Measurements from ENCODE around the gene MARVELD2.

Gene MARVELD2

GRCh38 chr5:69404659-69405330 is 10.1 kb upstream of the MARVELD2 start (continued):
- TF ChIP-seq, protein P1, sequence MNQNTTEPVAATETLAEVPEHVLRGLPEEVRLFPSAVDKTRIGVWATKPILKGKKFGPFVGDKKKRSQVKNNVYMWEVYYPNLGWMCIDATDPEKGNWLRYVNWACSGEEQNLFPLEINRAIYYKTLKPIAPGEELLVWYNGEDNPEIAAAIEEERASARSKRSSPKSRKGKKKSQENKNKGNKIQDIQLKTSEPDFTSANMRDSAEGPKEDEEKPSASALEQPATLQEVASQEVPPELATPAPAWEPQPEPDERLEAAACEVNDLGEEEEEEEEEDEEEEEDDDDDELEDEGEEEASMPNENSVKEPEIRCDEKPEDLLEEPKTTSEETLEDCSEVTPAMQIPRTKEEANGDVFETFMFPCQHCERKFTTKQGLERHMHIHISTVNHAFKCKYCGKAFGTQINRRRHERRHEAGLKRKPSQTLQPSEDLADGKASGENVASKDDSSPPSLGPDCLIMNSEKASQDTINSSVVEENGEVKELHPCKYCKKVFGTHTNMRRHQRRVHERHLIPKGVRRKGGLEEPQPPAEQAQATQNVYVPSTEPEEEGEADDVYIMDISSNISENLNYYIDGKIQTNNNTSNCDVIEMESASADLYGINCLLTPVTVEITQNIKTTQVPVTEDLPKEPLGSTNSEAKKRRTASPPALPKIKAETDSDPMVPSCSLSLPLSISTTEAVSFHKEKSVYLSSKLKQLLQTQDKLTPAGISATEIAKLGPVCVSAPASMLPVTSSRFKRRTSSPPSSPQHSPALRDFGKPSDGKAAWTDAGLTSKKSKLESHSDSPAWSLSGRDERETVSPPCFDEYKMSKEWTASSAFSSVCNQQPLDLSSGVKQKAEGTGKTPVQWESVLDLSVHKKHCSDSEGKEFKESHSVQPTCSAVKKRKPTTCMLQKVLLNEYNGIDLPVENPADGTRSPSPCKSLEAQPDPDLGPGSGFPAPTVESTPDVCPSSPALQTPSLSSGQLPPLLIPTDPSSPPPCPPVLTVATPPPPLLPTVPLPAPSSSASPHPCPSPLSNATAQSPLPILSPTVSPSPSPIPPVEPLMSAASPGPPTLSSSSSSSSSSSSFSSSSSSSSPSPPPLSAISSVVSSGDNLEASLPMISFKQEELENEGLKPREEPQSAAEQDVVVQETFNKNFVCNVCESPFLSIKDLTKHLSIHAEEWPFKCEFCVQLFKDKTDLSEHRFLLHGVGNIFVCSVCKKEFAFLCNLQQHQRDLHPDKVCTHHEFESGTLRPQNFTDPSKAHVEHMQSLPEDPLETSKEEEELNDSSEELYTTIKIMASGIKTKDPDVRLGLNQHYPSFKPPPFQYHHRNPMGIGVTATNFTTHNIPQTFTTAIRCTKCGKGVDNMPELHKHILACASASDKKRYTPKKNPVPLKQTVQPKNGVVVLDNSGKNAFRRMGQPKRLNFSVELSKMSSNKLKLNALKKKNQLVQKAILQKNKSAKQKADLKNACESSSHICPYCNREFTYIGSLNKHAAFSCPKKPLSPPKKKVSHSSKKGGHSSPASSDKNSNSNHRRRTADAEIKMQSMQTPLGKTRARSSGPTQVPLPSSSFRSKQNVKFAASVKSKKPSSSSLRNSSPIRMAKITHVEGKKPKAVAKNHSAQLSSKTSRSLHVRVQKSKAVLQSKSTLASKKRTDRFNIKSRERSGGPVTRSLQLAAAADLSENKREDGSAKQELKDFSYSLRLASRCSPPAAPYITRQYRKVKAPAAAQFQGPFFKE (tag by site-specific recombination; IDR thresholded peaks at IDR 0.05; ENCODE audit: borderline replicate concordance) = no peak
- TF ChIP-seq ZNF514 (tag by site-specific recombination; IDR thresholded peaks at IDR 0.05) (no peak), ZIC2 (tag by site-specific recombination; IDR thresholded peaks at IDR 0.05) (no peak), ZNF133 (tag by site-specific recombination; IDR thresholded peaks at IDR 0.05) (no peak), ZNF292 (tag by site-specific recombination; IDR thresholded peaks at IDR 0.05; ENCODE audit: borderline replicate concordance, low read depth) (no peak), ZBTB49 (tag by site-specific recombination; IDR thresholded peaks at IDR 0.05; ENCODE audit: low read depth) (no peak), ZNF335 (tag by site-specific recombination; conservative IDR thresholded peaks at IDR 0.05) (no peak), GFI1B (tag by site-specific recombination; IDR thresholded peaks at IDR 0.05) (no peak), ZSCAN30 (tag by site-specific recombination; IDR thresholded peaks at IDR 0.05) (no peak), ZNF114 (tag by site-specific recombination; IDR thresholded peaks at IDR 0.05) (no peak), ZNF394 (tag by site-specific recombination; IDR thresholded peaks at IDR 0.05; ENCODE audit: borderline replicate concordance) (no peak), SCRT1 (tag by site-specific recombination; IDR thresholded peaks at IDR 0.05; ENCODE audit: borderline replicate concordance) (0 out of 2 replicates have a peak, but pooled peaks have one; percentile 63), ZNF473 (tag by site-specific recombination; IDR thresholded peaks at IDR 0.05) (no peak), SCRT2 (tag by site-specific recombination; IDR thresholded peaks at IDR 0.05) (peak; percentile 34; the same call in 1 of the 2 replicates), PRDM1 (tag by site-specific recombination; IDR thresholded peaks at IDR 0.05) (no peak), ZNF529 (tag by site-specific recombination; IDR thresholded peaks at IDR 0.05; ENCODE audit: insufficient replicate concordance) (no peak), ZNF558 (tag by site-specific recombination; IDR thresholded peaks at IDR 0.05) (no peak), WT1 (tag by site-specific recombination; IDR thresholded peaks at IDR 0.05) (no peak), ZNF140 (tag by site-specific recombination; IDR thresholded peaks at IDR 0.05) (no peak)
- TF ChIP-seq, protein P2, sequence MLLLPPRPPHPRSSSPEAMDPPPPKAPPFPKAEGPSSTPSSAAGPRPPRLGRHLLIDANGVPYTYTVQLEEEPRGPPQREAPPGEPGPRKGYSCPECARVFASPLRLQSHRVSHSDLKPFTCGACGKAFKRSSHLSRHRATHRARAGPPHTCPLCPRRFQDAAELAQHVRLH (tag by site-specific recombination; IDR thresholded peaks at IDR 0.05) = no peak
- TF ChIP-seq, protein P3, sequence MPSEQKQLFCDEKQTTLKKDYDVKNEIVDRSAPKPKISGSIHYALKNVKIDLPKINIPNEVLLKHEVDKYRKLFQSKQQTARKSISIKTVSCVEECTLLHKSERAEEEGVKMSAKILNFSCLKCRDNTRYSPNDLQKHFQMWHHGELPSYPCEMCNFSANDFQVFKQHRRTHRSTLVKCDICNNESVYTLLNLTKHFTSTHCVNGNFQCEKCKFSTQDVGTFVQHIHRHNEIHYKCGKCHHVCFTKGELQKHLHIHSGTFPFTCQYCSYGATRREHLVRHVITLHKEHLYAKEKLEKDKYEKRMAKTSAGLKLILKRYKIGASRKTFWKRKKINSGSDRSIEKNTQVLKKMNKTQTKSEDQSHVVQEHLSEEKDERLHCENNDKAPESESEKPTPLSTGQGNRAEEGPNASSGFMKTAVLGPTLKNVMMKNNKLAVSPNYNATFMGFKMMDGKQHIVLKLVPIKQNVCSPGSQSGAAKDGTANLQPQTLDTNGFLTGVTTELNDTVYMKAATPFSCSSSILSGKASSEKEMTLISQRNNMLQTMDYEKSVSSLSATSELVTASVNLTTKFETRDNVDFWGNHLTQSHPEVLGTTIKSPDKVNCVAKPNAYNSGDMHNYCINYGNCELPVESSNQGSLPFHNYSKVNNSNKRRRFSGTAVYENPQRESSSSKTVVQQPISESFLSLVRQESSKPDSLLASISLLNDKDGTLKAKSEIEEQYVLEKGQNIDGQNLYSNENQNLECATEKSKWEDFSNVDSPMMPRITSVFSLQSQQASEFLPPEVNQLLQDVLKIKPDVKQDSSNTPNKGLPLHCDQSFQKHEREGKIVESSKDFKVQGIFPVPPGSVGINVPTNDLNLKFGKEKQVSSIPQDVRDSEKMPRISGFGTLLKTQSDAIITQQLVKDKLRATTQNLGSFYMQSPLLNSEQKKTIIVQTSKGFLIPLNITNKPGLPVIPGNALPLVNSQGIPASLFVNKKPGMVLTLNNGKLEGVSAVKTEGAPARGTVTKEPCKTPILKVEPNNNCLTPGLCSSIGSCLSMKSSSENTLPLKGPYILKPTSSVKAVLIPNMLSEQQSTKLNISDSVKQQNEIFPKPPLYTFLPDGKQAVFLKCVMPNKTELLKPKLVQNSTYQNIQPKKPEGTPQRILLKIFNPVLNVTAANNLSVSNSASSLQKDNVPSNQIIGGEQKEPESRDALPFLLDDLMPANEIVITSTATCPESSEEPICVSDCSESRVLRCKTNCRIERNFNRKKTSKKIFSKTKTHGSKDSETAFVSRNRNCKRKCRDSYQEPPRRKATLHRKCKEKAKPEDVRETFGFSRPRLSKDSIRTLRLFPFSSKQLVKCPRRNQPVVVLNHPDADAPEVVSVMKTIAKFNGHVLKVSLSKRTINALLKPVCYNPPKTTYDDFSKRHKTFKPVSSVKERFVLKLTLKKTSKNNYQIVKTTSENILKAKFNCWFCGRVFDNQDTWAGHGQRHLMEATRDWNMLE (tag by site-specific recombination; conservative IDR thresholded peaks at IDR 0.05; ENCODE audit: low read depth) = no peak
- TF ChIP-seq, protein P4, sequence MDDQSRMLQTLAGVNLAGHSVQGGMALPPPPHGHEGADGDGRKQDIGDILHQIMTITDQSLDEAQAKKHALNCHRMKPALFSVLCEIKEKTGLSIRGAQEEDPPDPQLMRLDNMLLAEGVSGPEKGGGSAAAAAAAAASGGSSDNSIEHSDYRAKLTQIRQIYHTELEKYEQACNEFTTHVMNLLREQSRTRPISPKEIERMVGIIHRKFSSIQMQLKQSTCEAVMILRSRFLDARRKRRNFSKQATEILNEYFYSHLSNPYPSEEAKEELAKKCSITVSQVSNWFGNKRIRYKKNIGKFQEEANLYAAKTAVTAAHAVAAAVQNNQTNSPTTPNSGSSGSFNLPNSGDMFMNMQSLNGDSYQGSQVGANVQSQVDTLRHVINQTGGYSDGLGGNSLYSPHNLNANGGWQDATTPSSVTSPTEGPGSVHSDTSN (CRISPR knock-in tag; IDR thresholded peaks at IDR 0.05) = no peak
- TF ChIP-seq, protein P5, sequence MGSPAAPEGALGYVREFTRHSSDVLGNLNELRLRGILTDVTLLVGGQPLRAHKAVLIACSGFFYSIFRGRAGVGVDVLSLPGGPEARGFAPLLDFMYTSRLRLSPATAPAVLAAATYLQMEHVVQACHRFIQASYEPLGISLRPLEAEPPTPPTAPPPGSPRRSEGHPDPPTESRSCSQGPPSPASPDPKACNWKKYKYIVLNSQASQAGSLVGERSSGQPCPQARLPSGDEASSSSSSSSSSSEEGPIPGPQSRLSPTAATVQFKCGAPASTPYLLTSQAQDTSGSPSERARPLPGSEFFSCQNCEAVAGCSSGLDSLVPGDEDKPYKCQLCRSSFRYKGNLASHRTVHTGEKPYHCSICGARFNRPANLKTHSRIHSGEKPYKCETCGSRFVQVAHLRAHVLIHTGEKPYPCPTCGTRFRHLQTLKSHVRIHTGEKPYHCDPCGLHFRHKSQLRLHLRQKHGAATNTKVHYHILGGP (tag by site-specific recombination; IDR thresholded peaks at IDR 0.05) = no peak

All from HEK293 (cell line).